DOHH2 (cell line): ENCODE measurements around the gene SYAP1.

Experiments used
- H3F3A ChIP-seq: fragments of 200-600 bp; sonication (generic), shearing (Covaris generic); 2 replicates; pipeline ENCODE4 v1.6.0; 2016; ENCODE audit warnings: antibody characterized with exemption, mild to moderate bottlenecking; ENCODE audit not compliant: control insufficient read depth, insufficient read depth
- H3K27ac ChIP-seq: fragments of 200-600 bp; sonication (generic); 2 replicates; pipeline ENCODE4 v1.5.1; 2014; ENCODE audit warnings: low read depth, mild to moderate bottlenecking, low read length, moderate library complexity
- H3K27me3 ChIP-seq: fragments of 200-600 bp; sonication (generic); 2 replicates; pipeline ENCODE4 v1.6.1; 2014; ENCODE audit warnings: mild to moderate bottlenecking, low read length, mixed read lengths; ENCODE audit not compliant: control insufficient read depth
- H3K36me3 ChIP-seq: fragments of 200-600 bp; sonication (generic); 2 replicates; pipeline ENCODE4 v1.6.1; 2014; ENCODE audit warnings: mild to moderate bottlenecking, low read length, moderate library complexity, mixed read lengths; ENCODE audit not compliant: control insufficient read depth
- H3K4me1 ChIP-seq: fragments of 200-600 bp; sonication (generic); 2 replicates; pipeline ENCODE4 v1.6.1; 2014; ENCODE audit warnings: mild to moderate bottlenecking, low read length, mixed read lengths; ENCODE audit not compliant: control insufficient read depth
- H3K4me2 ChIP-seq: fragments of 200-600 bp; sonication (generic); 2 replicates; pipeline ENCODE4 v1.6.0; 2014; ENCODE audit warnings: mild to moderate bottlenecking, low read length, moderate library complexity
- H3K4me3 ChIP-seq: fragments of 200-600 bp; sonication (generic); 2 replicates; pipeline ENCODE4 v1.5.1; 2014; ENCODE audit warnings: mild to moderate bottlenecking, low read length, mixed read lengths
- H3K79me2 ChIP-seq: fragments of 200-600 bp; sonication (generic); 2 replicates; pipeline ENCODE4 v1.6.1; 2014; ENCODE audit warnings: mild to moderate bottlenecking, low read length, mixed read lengths; ENCODE audit not compliant: control insufficient read depth
- H3K9me2 ChIP-seq: fragments of 200-600 bp; sonication (generic); replicated peaks from 2 replicates; pipeline ENCODE4 v1.6.1; 2014; ENCODE audit warnings: mild to moderate bottlenecking, low read length, mixed read lengths; ENCODE audit not compliant: control insufficient read depth
- H3K9me3 ChIP-seq: fragments of 200-600 bp; sonication (generic); 2 replicates; pipeline ENCODE4 v1.6.1; 2014; ENCODE audit warnings: antibody characterized with exemption, low read length, mixed read lengths; ENCODE audit not compliant: control insufficient read depth, insufficient read depth
- H4K20me1 ChIP-seq: fragments of 200-600 bp; sonication (generic); 2 replicates; pipeline ENCODE4 v1.6.0; 2014; ENCODE audit warnings: low read depth, mild to moderate bottlenecking, antibody characterized with exemption, low read length, moderate library complexity; ENCODE audit not compliant: control insufficient read depth, insufficient read depth
- EZH2phosphoT487 ChIP-seq: fragments of 200-600 bp; sonication (generic); IDR thresholded peaks from 2 replicates; pipeline ENCODE4 v1.6.1; 2017; ENCODE audit warnings: borderline replicate concordance, mild to moderate bottlenecking, antibody characterized with exemption, low read length, moderate library complexity, mixed read lengths
- TF ChIP-seq, protein P1 (sequence below): fragments of 200-600 bp; sonication (generic); IDR thresholded peaks from one replicate; pipeline ENCODE4 v1.5.1; 2014; ENCODE audit warnings: antibody characterized with exemption, mild to moderate bottlenecking, low read depth, low read length; ENCODE audit not compliant: poor library complexity, severe bottlenecking

The SYAP1 gene, protein sequence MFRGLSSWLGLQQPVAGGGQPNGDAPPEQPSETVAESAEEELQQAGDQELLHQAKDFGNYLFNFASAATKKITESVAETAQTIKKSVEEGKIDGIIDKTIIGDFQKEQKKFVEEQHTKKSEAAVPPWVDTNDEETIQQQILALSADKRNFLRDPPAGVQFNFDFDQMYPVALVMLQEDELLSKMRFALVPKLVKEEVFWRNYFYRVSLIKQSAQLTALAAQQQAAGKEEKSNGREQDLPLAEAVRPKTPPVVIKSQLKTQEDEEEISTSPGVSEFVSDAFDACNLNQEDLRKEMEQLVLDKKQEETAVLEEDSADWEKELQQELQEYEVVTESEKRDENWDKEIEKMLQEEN

DNA sequence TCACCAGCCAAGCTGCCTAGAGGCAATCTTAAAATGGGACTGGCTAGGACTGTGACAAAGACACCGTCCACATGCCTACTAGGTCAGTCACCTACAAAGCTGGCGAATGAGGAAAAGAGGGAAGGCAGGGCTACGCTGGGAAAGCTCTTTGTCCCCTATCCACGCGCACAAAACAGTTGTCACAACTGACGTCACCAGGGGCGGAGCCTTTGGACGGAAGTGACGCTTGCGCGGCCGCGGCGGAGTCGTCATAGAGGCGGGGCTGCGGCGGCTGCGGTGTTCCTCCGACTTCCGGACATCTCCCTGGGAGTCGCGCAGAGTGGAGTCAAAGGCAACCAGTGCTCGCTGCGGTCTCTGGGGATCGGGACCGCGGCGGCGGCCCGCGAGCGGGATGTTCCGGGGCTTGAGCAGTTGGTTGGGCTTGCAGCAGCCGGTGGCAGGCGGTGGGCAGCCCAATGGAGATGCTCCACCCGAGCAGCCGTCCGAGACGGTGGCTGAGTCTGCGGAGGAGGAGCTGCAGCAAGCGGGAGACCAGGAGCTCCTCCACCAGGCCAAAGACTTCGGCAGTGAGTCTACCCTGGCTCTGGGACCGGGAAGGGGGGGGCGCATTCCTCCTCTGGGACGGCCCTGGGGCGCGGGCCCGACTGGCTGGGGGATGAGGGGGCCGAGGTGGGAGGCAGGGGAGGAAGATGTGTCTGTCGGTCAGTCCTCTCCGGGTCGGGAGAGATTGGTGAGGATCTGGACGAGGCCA is at the start of gene SYAP1:
Gene SYAP1, plus strand, starts transcription at position 279 of the 751 bp plus-strand sequence. Its CDS starts 113 bp downstream, at position 392.
- peak within 1 kb of the TSS; percentile 60 for H3K27ac ChIP-seq
- H3K9me2 ChIP-seq = no peaks in the 10 kb centered on the region
- peaks cover 5% of the 10 kb centered on the region; the same call in 1 of the 2 replicates for H4K20me1 ChIP-seq
- peaks cover 54% of the 10 kb centered on the region for H3K79me2 ChIP-seq
- no peaks in the 10 kb centered on the region for H3K27me3 ChIP-seq
- H3F3A ChIP-seq = no peaks in the 10 kb centered on the region
- TF ChIP-seq, protein P1, sequence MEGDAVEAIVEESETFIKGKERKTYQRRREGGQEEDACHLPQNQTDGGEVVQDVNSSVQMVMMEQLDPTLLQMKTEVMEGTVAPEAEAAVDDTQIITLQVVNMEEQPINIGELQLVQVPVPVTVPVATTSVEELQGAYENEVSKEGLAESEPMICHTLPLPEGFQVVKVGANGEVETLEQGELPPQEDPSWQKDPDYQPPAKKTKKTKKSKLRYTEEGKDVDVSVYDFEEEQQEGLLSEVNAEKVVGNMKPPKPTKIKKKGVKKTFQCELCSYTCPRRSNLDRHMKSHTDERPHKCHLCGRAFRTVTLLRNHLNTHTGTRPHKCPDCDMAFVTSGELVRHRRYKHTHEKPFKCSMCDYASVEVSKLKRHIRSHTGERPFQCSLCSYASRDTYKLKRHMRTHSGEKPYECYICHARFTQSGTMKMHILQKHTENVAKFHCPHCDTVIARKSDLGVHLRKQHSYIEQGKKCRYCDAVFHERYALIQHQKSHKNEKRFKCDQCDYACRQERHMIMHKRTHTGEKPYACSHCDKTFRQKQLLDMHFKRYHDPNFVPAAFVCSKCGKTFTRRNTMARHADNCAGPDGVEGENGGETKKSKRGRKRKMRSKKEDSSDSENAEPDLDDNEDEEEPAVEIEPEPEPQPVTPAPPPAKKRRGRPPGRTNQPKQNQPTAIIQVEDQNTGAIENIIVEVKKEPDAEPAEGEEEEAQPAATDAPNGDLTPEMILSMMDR = no peak
- TF ChIP-seq EZH2phosphoT487 = no peak
- H3K4me3 ChIP-seq = peak within 1 kb of the TSS; percentile 91
- peaks cover 13% of the 10 kb centered on the region; the same call in 1 of the 2 replicates for H3K36me3 ChIP-seq
- H3K4me1 ChIP-seq = peaks cover 14% of the 10 kb centered on the region
- no peaks in the 10 kb centered on the region for H3K9me3 ChIP-seq
- H3K4me2 ChIP-seq = peak within 1 kb of the TSS; percentile 91

DNA sequence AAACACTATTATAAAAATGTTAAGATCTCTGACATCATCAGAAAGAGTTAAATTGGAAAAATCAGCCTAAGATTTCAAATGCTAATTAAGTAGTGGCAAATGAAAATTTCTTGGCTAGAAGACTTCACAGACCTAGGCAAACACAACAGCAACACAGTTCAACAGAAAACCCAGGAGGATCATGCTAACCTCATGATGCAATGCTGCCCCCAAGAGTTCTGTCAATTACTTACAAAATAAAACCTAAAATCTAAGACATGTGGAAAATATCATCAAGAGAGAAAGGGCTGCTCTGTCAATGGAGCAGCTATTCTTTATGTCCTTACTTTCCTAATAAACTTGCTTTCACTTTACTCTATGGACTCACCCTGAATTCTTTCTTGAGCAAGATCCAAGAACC is 48.4 kb upstream of the SYAP1 start:
- H3K9me2 ChIP-seq = no peaks in the 10 kb centered on the region
- no peaks in the 10 kb centered on the region for H3K4me1 ChIP-seq
- no peaks in the 10 kb centered on the region for H3F3A ChIP-seq
- no peaks in the 10 kb centered on the region for H3K79me2 ChIP-seq
- no peak overlapping the region for H3K4me3 ChIP-seq
- H3K27ac ChIP-seq = no peak overlapping the region
- TF ChIP-seq EZH2phosphoT487 = no peak
- TF ChIP-seq, protein P1 = peak; percentile 31
- no peaks in the 10 kb centered on the region for H4K20me1 ChIP-seq
- H3K4me2 ChIP-seq = no peak overlapping the region
- H3K27me3 ChIP-seq = no peaks in the 10 kb centered on the region
- H3K36me3 ChIP-seq = peaks cover 42% of the 10 kb centered on the region
- H3K9me3 ChIP-seq = no peaks in the 10 kb centered on the region

DNA sequence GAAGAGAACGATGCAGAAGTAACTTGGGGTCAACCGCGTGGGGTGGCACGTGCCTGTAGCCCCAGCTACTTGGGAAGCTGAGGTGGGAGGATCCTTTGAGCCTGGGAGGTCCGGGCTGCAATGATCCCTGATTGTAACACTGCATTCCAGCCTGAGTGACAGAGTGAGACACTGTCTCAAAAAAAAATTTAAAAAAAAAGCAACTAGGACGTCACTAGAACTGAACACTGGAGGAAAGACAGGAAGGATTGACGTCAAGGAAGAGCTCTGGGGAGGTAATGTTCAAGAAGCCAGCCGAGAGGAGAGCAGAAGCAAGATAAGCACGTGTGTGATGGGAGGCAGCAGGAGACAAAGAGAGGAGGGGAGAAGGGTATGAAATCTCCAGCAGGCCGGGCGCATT is 40.7 kb upstream of the SYAP1 start:
- no peak overlapping the region for H3K4me2 ChIP-seq
- no peaks in the 10 kb centered on the region for H3K9me3 ChIP-seq
- TF ChIP-seq EZH2phosphoT487 = no peak
- TF ChIP-seq, protein P1 = no peak
- H3K9me2 ChIP-seq = no peaks in the 10 kb centered on the region
- H3K27me3 ChIP-seq = no peaks in the 10 kb centered on the region
- peaks cover 33% of the 10 kb centered on the region for H3K36me3 ChIP-seq
- no peaks in the 10 kb centered on the region for H3K4me1 ChIP-seq
- no peak overlapping the region for H3K27ac ChIP-seq
- no peaks in the 10 kb centered on the region for H3F3A ChIP-seq
- H4K20me1 ChIP-seq = no peaks in the 10 kb centered on the region
- no peaks in the 10 kb centered on the region for H3K79me2 ChIP-seq
- no peak overlapping the region for H3K4me3 ChIP-seq
